Prostate gland (tissue), 2 donors: ENCODE data around the gene SPINK5.

ENCODE experiments used
- POLR2A ChIP-seq: fragments of 450-650 bp; IDR thresholded peaks from one replicate; pipeline ENCODE4 v1.6.1; 2016; ENCODE audit warnings: antibody characterized with exemption, mild to moderate bottlenecking
- POLR2AphosphoS5 ChIP-seq: sonication (generic); formaldehyde crosslinking; IDR thresholded peaks from one replicate; pipeline ENCODE4 v1.6.1; 2017; ENCODE audit warnings: antibody characterized with exemption
- TF ChIP-seq, protein P1 (sequence below), 4 experiments: fragments of 200-600 bp in 2 of 4; fragments of 450-650 bp in 2 of 4; sonication (generic) in 2 of 4; IDR thresholded peaks; 1 replicate in 3 of 4; 2 replicates in 1 of 4; pipeline ENCODE4 v1.5.1; 2016 to 2019; ENCODE audit warnings: antibody characterized with exemption in 4 of 4, mild to moderate bottlenecking in 2 of 4, moderate library complexity in 2 of 4

- TF ChIP-seq, protein P1, sequence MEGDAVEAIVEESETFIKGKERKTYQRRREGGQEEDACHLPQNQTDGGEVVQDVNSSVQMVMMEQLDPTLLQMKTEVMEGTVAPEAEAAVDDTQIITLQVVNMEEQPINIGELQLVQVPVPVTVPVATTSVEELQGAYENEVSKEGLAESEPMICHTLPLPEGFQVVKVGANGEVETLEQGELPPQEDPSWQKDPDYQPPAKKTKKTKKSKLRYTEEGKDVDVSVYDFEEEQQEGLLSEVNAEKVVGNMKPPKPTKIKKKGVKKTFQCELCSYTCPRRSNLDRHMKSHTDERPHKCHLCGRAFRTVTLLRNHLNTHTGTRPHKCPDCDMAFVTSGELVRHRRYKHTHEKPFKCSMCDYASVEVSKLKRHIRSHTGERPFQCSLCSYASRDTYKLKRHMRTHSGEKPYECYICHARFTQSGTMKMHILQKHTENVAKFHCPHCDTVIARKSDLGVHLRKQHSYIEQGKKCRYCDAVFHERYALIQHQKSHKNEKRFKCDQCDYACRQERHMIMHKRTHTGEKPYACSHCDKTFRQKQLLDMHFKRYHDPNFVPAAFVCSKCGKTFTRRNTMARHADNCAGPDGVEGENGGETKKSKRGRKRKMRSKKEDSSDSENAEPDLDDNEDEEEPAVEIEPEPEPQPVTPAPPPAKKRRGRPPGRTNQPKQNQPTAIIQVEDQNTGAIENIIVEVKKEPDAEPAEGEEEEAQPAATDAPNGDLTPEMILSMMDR (IDR thresholded peaks at IDR 0.05) = no peak
- TF ChIP-seq POLR2AphosphoS5 (no peak), POLR2A (no peak)
These were observed 21.5 kb downstream of the SPINK5 start for GRCh38 chr5:148085310-148085709.
